Suprapubic skin (tissue), 3 donors: Measurements from ENCODE around the gene SPRR2D.

Experiments used
- POLR2AphosphoS5 ChIP-seq, 3 donors: sonication (generic); formaldehyde crosslinking; IDR thresholded peaks; one replicate each; pipeline ENCODE4 v1.6.1; 2017; ENCODE audit warnings: antibody characterized with exemption in 3 of 3
- TF ChIP-seq, protein P1 (sequence below), 2 donors: fragments of 200-600 bp in 1 of 2; fragments of 450-650 bp in 1 of 2; sonication (generic) in 1 of 2; IDR thresholded peaks; one replicate each; pipeline ENCODE4 v1.5.1; 2016 to 2019; ENCODE audit warnings: antibody characterized with exemption in 2 of 2, mild to moderate bottlenecking in 1 of 2, moderate library complexity in 1 of 2

DNA sequence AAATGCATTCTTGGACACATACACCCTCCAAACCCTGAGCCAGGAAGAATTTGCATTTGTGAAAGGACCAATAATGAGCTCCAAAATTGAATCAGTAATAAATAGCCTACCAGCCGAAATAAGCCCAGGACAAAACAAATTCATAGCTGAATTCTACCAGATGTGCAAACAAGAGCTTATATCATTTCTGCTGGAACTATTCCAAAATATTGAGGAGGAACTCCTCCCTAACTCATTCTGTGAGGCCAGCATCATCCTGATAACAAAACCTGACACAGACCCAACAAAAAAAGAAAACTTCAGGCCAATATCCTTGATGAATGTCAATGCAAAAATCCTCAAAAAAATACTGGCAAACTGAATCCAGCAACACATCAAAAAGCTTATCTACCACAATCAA, 46.7 kb upstream of the SPRR2D start:
- TF ChIP-seq, protein P1, sequence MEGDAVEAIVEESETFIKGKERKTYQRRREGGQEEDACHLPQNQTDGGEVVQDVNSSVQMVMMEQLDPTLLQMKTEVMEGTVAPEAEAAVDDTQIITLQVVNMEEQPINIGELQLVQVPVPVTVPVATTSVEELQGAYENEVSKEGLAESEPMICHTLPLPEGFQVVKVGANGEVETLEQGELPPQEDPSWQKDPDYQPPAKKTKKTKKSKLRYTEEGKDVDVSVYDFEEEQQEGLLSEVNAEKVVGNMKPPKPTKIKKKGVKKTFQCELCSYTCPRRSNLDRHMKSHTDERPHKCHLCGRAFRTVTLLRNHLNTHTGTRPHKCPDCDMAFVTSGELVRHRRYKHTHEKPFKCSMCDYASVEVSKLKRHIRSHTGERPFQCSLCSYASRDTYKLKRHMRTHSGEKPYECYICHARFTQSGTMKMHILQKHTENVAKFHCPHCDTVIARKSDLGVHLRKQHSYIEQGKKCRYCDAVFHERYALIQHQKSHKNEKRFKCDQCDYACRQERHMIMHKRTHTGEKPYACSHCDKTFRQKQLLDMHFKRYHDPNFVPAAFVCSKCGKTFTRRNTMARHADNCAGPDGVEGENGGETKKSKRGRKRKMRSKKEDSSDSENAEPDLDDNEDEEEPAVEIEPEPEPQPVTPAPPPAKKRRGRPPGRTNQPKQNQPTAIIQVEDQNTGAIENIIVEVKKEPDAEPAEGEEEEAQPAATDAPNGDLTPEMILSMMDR (IDR thresholded peaks at IDR 0.05): no peak
- TF ChIP-seq POLR2AphosphoS5 (IDR thresholded peaks at IDR 0.05): no peak
